ENCODE data around the gene TMEM174.

The TMEM174 gene

DNA sequence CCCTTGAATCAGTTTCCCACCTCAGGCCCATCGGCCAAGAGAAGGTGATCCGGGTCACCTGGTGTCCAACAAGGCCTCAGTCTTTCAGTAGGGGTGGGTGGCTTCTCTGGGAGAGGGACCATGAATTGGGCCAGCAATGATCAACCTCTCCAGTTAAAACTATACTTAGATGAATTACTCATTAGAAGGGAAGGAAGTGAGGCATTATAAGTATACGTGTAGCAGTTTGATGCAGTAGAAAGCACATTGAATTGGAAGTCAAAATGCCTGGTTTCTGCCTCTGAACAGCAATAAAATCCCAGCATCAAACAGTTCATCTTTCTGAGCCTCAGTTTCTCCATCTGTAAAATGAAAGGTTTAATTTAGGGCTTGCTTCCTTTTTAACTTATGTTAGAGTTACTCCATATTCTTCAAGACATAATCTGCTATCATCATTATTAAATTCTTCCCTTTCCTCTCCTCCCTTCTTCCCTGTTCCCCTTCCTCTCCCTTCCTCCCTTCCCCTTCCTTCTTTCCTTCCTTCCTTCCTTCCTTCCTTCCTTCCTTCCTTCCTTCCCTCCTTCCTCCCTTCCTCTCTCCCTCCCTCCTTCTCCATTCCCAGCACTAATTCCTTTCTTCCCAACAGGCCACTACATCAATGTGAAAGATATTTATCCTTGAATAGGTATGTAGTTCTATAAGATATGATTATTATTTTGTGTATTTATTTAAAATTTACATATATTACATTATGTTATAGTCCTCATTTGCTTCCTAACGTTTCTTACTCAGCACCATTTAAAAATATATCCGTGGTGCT, 18.6 kb upstream of the TMEM174 start:
- DNase-seq = no peak

DNA sequence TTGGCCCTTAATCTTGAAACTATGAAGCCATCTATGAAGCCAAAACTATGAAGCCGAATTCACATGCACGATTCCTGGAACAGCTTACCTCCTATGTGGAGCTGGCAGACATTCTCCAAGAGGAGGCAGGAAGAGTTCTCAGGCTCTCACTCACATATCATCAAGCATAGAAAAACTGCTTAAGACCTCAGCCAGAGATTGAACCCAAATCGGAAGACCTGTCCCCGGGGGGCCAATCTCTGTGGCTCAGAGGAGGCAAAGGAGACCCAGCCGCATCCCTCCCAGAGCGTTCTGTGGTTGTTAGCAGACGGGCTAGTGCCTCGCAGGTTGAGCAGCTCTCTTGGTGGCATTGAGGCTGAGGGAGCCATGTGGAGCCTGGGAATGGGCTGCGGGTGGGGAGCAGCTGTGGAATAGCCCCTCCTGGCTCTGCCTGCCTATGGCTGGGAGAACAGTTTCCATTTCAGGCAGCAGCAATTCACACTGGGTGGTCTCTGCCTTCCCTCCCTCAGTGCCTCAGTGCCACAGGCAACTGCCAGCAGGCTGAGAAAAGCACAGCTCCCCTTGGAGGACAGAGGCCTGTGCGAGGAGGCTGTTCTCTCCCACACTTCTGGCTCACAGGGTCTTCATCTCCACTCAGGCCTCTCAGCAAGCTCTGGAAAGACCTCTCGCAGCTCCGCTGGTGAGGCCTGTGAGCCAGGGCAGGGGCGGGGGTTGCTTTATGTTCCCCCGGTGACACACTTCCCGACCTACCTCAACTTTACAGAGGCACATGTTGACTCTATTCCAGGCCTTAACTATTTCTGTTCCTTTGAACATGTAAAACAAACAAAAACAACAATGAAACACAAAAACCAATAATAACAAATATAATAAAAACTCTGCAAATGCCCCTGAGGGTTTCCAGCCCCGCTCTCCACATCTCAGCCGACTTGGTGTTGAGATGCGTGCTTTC, 17.4 kb upstream of the TMEM174 start:
- no peak for DNase-seq

DNA sequence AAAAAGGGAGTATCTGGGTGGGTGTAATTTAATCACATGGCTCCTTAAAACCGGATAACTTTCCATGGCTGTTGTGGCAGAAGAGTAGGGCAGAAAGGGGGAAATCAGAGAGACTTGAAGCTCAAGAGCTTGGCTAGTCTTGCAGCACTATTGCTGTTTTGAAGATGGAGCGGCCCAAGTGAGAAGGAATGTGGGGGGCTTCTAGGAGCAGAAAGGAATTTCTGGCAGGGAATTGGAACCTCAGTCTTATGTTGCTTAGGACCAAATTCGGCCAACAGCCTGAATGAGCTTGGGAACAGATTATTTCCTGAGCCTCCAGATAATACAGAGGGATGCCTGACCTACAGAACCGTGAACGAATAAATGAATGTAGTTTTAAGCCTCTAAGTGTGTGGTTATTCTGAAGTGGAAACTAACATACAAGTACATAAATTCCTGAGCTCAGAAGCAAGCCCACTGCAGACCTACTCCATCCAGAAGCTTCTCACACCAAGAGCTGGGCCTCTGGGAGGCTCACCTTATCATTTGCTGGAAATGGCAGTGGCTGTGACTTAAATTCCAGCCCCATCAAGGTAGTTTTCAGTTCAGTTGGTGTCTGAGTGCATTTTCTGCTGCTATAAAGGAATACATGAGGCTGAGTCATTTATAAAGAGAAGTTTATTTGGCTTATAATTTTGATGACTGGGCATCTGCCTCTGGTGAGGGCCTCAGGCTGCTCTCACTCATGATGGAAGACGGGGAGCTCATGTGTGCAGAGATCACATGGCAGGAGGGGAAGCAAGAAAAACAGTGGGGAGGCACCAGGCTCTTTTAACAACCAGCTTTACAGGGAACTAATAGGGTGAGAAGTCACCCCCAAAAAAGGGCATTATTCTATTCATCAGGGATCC, 15.3 kb upstream of the TMEM174 start:
- no peak for DNase-seq

DNA sequence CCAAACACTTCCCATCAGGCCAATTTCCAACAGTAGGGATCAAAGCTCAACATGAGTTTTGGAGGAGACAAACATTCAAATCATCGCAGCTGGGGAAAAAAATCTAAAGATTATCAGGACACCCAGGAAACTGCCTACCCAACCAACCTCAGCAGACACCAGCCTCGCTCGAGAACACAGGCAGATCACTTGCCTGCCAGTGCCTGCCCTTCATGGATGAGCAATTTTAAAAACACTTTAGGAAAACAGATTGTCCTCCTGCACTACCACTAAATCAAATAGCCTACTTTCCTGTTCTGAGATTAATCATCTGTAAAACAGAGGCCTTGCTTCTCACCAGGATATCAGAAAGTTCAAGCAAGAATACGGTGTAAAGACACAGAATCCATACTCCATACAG, 14.7 kb upstream of the TMEM174 start:
- no peak for DNase-seq

DNA sequence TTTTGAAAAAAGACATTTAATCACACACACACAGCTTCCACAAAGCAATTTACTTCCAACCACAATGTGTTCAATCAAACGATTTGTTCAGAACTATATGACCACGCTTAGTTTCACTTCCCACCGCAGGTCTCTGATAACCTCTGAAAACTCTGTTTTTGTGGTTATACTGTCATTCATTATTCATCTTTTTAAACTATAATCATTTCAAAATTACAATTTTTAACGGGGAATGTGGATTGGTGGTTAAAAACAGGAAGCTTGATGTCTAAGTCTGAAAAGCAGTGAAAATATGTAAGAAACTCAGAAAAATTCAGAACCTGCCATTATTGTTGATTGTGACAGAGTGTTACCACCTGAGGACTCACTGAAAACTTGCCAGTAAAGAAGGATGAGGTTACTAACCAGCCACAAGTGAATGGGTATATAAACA, 12.7 kb upstream of the TMEM174 start:
- peak; percentile 54 to 66 for DNase-seq

DNA sequence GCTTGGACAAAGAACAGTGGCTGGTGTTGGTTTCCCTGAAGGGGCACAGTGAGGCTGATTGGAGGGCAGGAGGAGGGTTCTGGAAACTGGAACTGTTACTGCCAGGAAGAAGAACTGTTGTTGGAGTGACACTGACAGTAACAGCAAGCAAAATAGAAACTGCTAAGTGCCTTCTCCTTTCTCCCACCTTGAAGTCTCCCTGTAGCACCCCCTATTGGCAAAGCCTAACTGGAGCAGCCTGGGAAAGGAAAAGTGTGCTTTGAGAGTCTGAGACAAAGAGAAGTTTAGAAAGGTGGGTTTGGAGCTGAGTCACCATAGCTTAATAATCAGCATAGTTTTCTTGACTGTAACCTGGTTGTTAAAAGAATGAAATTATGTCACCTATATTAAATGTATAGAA, 2.5 kb upstream of the TMEM174 start:
- DNase-seq = peak; percentile 6 to 17

DNA sequence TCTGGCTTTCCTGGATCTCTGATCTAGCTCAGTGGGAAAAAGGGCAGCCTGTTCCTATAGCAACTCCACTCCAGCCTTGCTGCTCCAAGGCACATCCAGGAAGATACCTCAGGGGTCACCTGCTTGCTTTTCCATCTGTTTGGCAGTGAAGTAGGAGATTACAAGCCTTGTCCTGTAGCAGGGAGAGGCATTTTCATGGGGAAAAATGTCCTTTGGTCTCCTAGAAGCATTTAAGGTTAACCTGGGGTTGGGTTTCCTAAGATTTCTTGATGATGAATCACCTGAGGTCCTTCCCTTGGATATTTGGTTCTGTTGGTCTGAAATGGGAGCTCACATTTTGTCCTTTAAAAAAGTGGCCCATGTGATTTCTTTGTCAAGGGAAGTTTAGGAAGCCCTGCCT, 1.5 kb upstream of the TMEM174 start:
- DNase-seq = no peak

DNA sequence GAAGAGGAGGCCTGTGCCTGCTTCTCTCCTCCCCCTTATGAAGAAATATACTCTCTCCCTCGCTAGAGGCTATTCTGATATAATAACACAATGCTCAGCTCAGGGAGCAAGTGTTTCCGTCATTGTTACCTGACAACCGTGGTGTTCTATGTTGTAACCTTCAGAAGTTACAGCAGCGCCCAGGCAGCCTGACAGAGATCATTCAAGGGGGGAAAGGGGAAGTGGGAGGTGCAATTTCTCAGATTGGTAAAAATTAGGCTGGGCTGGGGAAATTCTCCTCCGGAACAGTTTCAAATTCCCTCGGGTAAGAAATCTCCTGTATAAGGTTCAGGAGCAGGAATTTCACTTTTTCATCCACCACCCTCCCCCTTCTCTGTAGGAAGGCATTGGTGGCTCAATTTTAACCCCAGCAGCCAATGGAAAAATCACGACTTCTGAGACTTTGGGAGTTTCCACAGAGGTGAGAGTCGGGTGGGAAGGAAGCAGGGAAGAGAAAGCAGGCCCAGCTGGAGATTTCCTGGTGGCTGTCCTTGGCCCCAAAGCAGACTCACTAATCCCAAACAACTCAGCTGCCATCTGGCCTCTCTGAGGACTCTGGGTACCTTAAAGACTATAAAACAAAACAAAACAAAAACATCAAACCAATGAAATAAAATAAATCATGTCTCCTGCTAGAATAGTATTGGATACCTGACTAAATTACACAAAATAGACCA, 1.3 kb downstream of the TMEM174 start:
- no peak for DNase-seq

DNA sequence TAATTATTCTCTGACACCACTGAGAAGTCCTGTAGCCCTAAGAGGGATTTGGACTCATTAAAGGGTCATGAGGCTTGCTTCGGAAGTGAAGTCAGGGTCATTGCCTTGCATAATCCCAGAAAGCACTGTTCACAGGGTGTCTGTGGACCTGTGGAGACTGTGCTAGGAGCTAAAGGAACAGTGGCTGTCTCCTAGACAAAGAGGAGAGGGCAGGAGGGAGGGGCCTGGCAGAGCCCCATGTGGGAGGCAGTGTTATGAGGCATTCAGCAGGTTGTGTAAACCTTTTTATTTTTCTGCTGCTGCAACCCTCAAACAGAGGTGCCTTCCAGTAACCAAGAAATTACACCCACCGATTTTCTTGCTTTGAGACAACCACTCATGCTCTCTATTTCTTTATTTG, 3.3 kb downstream of the TMEM174 start:
- no peak for DNase-seq

DNA sequence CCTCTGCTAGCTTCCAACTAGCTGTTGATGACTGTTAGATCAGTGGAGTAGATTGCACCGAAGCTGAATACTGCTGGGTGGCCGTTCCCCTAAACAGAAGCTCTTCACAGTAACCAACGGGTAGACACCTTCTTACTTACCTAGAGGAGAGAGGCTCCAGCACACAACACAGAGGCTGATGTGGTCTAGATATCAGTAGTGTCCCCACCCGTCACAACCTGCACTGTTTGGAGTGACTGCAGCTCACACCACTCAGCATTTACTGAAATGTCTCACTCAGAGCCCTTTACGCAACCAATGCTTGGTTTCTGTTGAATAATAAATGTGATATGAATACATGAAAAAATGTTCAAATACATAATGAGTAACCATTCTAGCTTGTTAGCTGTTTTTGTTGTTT, 5.3 kb downstream of the TMEM174 start:
- no peak for DNase-seq

DNA sequence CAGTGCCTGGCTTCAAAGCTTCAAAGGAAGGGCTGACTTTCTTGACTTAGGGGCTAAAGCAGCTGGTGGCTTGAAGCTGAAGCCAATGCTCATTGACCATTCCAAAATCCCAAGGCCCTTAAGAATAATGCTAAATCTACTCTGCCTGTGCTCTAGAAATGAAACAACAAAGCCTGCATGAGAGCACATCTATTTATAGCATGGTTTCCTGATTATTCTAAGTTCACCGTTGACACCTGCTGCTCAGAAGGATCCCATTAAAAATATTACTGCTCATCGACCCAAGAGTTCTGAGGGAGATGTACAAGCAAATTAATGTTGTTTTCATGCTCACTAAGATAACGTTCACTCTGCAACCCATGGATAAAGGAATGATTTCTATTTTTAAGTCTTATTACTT, 6.7 kb downstream of the TMEM174 start:
- DNase-seq = no peak

DNA sequence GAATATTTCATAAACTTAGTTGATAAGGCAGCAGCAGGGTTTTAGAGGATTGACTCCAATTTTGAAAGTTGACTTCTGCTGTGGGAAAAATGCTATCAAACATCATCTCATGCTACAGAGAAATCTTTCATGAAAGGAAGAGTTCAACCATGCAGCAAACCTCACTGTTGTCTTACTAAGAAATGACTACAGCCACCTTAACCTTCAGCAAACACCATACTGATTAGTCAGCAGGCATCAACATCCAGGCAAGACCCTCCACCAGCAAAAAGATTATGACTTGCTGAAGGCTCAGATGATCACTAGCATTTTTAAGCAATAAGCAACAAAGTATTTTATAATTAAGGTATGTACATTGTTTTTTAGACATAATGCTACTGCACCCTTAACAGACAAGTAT, 7.6 kb downstream of the TMEM174 start:
- no peak for DNase-seq

DNA sequence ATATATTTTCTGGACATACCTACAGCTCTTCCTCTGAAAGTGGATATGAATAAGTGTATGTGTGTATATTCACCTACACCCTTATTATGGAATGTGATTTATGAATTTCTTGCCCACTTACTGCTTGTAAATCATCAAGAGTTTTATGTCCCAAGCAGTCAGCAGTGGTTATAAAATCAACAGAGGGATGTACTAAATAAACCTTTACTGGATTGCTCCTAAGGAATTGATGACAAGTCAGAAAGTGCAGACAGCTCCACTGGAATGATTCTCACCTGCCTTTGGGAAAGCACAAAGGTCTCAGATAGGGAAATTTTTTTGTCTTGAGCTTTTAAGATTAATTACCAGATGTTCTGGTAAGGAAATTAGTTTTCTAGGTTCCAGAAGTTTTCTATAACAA, 9.3 kb downstream of the TMEM174 start:
- no peak for DNase-seq

DNA sequence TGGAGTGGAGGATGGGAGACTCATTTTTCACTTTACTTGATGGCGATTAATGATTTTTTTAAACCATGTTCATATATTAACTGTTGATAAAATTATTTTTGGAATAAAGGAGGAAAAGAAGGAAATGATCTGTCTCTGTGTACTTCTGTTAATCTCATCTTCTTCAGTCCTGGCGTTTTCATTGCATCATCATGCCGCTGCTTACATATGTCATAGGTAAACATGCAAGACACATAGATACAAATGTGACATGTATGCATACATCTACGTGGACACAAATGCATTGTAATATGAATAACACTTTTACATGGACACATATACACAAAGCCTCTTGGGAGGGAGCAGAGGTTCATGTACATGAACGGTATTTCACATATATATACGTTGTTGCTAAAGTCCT, 10.0 kb downstream of the TMEM174 start:
- DNase-seq = no peak

DNA sequence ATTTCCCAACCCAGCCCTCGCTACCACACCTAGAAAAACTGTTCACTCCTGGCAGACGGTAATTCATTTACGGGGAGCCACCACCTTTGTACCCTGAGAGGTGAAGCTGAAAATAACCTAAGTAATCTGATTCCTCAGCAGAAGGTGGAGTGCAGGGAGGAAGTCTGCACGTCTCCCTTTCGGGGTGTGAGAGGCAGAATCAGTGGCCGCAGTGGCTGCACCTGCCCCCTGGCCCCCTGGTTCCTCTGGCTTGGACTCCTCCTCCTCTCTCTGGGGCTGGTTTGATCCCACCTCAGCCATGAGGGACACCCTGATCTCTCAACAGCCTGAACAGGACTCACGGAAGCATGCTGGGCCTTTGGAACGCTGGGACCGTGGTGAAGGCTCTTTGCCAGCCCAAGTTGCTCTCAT, 10.5 kb downstream of the TMEM174 start:
- no peak for DNase-seq

DNA sequence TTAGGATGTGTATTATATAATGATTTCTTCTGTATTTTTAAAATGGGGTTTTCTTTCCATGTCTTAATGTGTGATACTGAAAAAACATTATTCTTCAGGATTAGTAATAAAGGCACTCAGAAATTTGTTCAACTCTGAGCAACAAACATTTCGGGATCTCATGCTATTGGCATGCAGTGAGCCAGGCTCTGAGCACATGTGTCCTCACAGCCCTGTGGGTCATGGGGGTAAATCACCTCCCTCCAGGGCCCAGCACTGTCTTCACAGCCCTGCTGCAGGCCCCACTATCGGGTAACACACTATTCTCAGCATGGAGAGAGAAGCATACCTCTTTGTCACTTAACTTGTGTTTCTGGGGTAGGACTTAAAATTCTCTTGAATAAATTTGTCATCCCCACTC, 14.0 kb downstream of the TMEM174 start:
- no peak for DNase-seq

DNA sequence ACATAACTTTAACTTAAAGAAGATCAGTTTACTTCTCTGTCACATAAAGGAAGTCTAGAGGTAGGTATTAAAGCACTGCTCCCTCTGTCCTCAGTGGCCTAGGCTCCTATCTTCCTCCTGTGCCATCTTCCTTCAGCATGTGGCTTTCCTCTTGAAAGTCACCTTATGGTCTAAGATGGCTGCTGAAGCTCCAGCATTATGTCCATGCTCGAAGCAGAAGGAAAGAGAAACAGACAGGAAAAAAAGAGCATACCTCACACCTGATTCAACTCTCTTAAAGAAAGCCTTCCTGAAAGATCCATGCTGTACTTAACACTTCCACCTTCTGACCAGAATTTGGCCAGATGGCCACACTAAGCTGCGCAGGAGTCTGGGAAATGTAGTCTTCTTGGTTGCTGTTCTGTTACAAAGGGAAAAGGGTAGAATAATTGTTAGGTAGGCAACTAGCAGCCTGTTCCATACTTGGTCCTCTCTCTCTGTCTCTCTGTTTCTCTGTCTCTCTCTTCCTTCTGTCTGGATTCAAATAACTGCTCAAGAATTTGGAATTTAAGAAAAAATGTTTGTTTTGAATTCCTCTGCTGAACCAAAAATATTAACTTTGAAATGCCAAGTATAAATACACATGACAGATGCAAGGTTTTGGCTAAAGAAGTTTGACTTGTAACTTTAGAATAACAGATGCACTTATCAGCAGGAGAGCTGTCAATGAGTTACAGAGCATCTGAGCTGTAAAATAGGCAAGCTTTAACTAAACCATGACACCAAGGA, 16.0 kb downstream of the TMEM174 start:
- no peak for DNase-seq

DNA sequence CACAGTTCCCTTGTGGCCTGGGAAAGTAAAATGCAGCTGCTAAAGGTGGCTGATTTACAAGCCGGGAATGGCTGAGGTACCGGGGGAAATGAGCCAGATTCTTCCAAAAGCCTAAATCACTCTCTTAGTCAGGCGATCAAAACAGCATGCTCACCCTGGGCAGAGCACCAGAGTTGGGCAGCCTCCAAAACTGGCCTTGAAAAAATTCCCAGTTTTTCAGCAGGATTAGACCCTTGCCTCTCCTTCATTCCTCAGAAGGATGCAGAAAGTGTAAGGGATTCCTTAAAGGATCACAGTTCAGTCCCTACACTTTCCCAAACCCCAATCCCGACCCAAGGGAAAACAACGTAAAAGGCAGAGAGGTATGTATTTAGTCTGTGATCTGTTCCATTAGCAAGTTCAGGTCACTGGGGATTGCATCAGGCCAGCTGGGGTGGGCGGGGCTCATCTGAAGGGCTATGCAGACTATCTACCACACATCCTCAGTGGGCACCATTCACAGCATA, 16.9 kb downstream of the TMEM174 start:
- DNase-seq = no peak

DNA sequence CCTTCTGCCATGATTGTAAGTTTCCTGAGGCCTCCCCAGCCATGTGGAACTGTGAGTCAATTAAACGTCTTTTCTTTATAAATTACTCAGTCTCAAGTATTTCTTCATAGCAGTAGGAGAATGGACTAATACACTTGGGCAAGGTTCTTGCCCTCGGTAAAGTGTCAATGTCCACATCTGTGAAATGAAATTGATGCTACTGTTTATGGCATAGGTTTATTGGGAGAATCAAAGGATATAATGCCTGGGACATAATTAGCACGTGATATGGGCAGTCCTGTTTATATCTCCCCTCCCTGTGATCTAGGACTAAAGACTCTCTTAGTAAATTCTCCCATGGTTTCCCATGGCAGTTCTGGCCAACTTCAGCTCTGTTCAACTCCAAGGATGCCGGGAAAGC, 19.4 kb downstream of the TMEM174 start:
- DNase-seq = no peak

DNA sequence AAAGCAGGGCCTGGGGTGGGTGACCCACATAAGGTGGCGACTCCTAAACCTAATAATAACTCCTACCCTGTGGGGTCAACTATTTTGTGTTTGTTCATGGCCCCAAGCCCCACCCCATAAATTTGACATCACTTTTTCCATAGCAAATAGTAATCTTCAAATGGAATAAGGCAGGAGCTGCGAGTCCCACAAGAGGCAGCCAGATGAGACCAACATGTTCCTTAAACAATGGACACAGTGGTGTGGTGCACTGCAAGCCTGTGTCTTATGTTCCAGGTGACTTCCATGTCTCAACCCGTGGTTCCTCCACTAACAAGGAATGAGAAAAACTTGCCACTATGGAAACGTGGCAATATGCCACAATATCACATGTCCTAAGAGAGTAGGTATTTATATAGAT, 20.6 kb downstream of the TMEM174 start:
- DNase-seq = no peak

DNA sequence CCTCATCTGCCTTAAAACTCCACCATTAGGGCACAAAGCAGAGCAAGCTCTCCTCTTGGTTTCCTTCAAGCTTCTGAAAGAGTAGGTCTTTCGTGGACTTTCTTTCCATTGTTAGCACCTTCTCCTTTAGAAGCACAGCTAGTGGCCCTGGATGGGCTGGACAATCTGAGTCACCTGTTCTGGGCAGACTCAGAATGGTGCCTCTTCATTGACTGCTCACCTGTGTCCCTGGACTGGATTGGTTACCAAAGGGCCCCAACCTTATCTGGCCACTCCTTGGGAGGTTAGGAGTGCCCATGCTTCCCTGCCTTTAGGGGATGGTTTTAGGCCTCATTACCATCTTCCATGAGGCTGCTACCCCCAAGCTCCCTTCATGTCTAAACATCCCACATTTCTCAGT, 23.2 kb downstream of the TMEM174 start:
- no peak for DNase-seq

Data from stimulated activated CD4-positive, alpha-beta T cell treated with anti-CD3 and anti-CD28 coated beads, Interleukin-2, amount 100 ng/mL, for 48 hours (primary cell).